ENCODE measurements around the gene ERGIC3.
"Not testable (repeated sequence)": the region's sequence is repeated elsewhere in the genome, so short reads cannot be mapped to it uniquely, and the experiment has no call there.

Gene ERGIC3

DNA sequence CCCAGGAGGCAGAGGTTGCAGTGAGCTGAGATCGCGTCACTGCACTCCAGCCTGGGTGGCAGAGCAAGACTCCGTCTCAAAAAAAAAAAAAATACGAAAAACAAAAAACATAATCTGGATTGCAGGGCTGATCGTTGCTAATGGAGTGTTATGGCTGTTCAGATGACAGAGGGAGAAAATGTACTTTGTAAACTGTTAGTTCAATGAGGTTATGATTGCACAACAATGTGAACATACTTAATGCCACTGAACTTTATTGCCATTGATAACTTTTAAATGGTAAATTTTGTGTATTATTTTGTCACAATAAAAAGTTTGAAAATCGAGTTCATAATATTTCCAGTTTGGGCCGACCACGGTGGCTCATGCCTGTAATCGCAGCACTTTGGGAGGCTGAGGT is 22.9 kb upstream of the ERGIC3 start:
- DNase-seq = no peak

GRCh38 chr20:35523298-35523888 is 18.5 kb upstream of the ERGIC3 start:
- DNase-seq = peak; percentile 31

- DNase-seq = no peak
These were observed 16.2 kb upstream of the ERGIC3 start for GRCh38 chr20:35525639-35526038.

- DNase-seq = no peak
These were observed 14.6 kb upstream of the ERGIC3 start for GRCh38 chr20:35527122-35527769.

- no peak for DNase-seq
These were observed 12.3 kb upstream of the ERGIC3 start, which contains the start of gene C20orf173 for GRCh38 chr20:35529552-35529951. Gene C20orf173, minus strand, starts transcription at chr20:35529652. Its CDS starts 279 bp downstream, at chr20:35529373.

GRCh38 chr20:35539756-35540212 is 2.1 kb upstream of the ERGIC3 start:
- peak; percentile 47 for DNase-seq

GRCh38 chr20:35541118-35541782 is 628 bp upstream of the ERGIC3 start:
- no peak for DNase-seq

- DNase-seq = no peak
These were observed 1.1 kb downstream of the ERGIC3 start for GRCh38 chr20:35542990-35543389.

- no peak for DNase-seq
These were observed 2.6 kb downstream of the ERGIC3 start for GRCh38 chr20:35544436-35544835.

GRCh38 chr20:35544941-35545340 is 3.1 kb downstream of the ERGIC3 start:
- not testable (repeated sequence) for DNase-seq

- no peak for DNase-seq
These were observed 4.2 kb downstream of the ERGIC3 start for GRCh38 chr20:35546127-35546526.

- DNase-seq = no peak
These were observed 5.5 kb downstream of the ERGIC3 start for GRCh38 chr20:35547329-35547728.

DNA sequence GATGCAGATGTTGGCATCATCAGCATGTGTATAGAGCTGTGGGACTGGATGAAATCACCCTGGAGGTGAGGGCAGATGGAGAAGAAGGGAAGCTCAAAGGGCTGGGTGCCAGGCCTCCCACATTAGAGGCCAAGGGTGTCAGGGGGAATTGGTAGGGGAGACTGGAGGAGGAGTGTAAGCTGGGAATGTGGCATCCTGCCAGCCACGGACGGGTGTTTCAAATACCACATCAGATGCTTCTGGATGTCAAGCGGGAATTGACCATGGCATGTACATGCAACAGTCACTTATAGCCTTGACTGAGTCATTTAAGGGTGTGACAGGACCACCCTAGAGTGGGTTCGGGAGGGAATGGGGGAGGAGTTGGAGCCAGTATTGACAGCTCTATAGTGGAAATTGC is 9.6 kb downstream of the ERGIC3 start:
- DNase-seq = no peak

DNA sequence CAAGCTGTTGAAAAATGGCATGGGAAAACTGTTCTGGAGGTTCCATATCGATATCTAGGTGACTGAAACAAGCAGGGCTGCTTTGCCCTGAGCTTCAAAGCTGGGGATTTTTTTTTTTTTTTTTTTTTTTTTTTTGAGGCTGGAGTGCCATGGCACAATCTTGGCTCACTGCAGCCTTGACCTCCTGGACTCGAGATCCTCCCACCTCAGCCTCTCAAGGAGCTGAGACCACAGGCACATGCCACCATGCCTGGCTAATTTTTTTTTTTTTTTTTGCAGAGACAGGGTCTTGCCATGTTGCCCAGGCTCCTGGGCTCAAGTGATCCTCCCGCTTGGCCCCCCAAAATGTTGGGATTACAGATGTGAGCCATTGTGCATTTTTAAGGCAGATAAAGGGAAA is 11.0 kb downstream of the ERGIC3 start:
- DNase-seq = no peak

- DNase-seq = not testable (repeated sequence)
These were observed 13.6 kb downstream of the ERGIC3 start for GRCh38 chr20:35555461-35555860.

DNA sequence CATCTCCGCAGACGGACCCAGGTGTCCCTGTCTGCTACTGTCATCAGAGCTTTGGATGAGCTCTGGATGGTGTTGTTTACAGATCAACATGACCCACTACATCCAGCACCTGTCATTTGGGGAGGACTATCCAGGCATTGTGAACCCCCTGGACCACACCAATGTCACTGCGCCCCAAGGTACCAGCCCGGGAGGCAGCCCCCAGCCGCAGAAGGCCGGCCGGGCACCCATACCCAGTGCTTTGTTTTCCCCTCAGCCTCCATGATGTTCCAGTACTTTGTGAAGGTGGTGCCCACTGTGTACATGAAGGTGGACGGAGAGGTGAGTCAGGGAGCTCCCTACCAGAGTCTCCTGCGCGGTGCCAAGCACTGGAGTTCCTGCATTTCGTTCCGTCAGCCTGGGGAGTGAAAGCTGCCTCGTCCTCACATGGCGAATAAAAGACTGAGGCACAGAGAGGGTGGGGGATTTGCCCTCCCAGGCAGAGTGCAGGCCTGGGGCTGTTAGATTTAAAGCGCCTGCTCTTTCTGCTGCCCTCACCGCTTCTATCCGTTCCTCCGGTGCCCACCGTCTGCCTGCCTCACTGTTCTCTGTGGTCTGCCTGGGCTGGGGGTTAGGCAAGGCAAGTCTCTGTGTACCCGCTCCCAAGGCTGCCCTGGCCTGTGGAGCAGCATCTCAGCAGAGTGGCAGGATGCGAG is 14.2 kb downstream of the ERGIC3 start:
- no peak for DNase-seq

GRCh38 chr20:35556871-35557270 is 15.0 kb downstream of the ERGIC3 start:
- no peak for DNase-seq

GRCh38 chr20:35558451-35558850 is 16.6 kb downstream of the ERGIC3 start:
- DNase-seq = no peak

DNA sequence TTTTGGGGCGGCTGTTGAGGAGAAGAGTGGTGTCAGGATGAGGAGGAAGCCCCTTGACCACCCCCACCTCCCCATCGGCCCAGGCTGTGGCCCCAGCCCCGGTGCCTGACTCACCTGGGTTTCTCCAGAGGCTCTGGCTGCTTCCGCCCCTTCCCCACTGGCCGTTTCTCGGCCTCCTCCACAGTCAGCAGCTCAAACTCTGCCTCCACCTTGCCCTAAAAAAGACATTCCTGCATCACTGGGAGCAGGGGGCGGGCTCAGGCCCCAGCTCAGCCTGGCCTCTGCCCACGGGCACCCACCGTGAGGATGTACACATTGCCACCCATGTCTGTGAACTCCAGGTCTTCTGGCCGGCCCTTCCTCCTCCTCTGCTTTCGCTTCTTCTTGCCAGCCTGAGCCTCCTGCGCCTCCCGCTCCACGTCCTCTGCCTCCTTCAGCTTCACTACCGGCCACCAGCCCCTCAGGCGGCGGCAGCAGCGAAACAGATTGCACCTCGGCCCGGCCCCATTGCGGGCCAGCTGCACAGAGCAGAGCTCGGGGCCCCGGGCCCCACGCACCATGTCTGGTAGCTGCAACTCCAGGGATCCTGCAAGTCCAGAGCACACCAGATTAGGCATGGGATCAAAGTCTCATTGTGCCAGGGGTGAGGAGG is 17.3 kb downstream of the ERGIC3 start:
- no peak for DNase-seq

GRCh38 chr20:35560105-35560511 is 18.2 kb downstream of the ERGIC3 start:
- no peak for DNase-seq

DNA sequence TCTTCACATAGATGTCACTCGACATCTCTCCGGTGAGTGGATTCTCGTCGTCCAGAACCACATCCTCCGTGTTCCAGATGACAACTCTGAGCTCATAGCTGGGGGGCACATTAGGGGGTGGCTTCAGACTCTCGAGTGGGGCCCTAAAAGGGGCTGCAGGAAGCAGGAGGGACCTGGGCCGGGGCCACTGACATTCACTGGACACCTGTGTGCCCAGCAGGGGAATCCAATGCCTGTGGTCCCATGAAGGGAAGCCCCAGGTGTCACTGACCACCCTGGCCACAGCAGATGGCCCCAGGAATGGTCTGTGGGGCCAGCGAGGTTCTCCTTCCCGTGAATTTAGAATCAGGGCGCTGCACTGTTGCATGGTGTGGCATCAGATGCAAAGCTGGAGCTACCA is 18.7 kb downstream of the ERGIC3 start:
- DNase-seq = no peak

GRCh38 chr20:35561268-35561667 is 19.4 kb downstream of the ERGIC3 start:
- DNase-seq = no peak

- no peak for DNase-seq
These were observed 19.8 kb downstream of the ERGIC3 start for GRCh38 chr20:35561671-35562070.

Data from activated CD4-positive, alpha-beta T cell treated with anti-CD3 and anti-CD28 coated beads, Interleukin-2, amount 50 U/mL, for 16 hours (primary cell).